HG03521 (cell line): Measurements from ENCODE around the gene RINT1.
"Not testable (repeated sequence)": the region's sequence is repeated elsewhere in the genome, so short reads cannot be mapped to it uniquely, and the experiment has no call there.

Experiments
- ATAC-seq: cut with Tn5 transposase; IDR thresholded peaks from one replicate; pipeline ENCODE4 v1.9.1; 2021; ENCODE audit warnings: mild to moderate bottlenecking, moderate library complexity; ENCODE audit not compliant: unreplicated experiment

RINT1 gene

DNA sequence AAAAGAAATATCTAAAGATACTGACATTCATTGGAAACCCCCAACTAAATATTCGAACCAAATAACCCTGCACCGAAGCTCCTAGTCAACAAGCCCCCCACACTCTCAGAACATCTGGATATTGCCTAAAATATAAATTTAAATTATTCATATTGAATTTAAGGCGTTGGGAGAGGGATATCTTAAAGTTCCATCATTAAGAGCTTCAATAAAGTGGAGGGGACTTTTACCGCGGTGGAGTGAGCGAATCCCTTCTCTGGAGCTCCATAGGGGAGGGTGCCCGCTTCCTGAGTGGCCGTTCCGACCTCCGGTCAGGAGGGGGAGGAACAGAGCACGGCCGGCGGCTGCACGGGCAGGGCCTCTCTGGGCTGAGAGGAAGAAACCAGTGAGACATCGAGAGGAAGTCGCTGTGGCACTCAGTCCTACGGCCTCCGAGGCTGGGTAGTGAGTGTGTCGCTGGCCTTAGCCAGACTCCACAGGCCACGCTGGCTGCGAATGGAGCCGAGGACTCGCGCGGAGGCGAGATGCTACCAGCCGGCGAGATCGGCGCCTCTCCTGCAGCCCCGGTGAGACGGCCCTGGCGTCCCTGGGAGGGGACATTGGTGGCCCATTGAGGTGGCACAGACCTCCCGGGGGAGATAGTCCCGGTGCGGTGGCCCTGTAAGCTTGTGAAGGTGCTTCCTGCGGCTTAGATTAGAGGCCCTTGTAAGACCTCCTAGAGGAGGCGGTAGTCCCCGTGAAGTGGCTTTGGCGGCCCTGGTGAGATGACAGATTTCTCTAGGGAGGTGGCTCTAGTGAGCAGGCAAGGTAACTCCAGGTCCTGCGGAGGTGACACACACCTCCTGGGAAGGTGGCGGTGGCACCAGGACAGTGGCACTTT is at the start of gene RINT1:
Gene RINT1 (plus strand): TSS at position 410 of the 880 bp plus-strand sequence. CDS start 115 bp downstream, at position 525.
- ATAC-seq, result peak; percentile 94

- ATAC-seq, result no peak
Measured at GRCh38 chr7:105487579-105488571, 44.1 kb upstream of the RINT1 start.

DNA sequence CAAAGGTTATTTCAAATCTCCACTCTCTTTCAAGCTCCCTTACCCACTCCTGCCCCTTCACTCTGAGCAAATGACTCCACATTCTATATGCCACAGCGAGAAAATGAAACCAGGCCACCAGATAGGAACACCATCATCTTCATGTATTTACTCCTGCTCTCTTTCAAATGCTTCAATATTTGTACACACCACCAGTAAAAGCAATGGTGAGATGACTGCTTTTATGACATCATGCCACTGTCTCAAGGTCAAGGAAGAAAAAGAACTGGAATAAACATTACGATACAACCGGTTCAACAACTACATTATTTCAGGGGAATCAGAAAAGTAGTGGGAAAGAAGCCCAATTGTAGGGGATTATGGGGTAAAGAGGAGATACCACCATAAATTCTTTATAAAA is 42.6 kb upstream of the RINT1 start:
- ATAC-seq, result no peak

GRCh38 chr7:105493196-105493922 is 38.6 kb upstream of the RINT1 start:
- no peak for ATAC-seq

DNA sequence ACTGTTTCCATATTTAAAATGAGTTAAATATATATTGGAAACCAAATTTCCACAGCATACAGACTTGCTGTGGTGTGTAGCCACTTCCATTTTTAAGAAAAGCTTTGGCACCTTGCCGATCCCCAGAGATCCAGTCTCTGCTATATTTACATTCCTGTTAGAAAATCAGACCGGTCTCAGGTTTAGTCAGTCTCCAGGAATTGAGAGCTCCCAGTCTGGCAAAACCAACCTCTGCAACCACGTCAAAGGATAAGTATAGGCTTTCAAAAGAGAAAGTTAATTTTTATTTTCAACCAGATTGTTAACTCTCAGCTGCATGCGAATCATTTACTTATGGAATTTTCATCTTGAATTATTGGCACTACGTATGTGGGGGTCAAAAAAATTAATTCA is 38.1 kb upstream of the RINT1 start:
- ATAC-seq, result no peak

DNA sequence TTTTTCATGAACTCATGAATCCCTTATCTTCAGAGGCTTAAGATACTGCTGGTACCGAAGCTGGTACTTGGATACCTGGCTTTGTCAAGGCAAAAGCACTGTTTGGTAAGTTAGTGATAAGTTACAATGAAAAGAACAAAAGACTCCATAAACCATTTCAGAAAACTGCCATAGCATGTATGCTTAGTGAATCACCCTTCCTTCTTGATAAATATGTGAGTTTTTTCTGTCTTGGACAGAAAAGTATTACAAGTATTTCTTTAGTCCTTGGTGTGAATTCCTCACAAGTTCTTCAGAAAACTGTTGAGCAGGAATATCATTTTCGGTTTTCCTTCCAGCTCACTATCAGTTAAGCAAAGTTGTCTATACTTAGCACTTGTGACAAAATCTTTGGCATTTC is 35.5 kb upstream of the RINT1 start:
- no peak for ATAC-seq

- ATAC-seq, result no peak
Measured at GRCh38 chr7:105497016-105497415, 35.0 kb upstream of the RINT1 start.

DNA sequence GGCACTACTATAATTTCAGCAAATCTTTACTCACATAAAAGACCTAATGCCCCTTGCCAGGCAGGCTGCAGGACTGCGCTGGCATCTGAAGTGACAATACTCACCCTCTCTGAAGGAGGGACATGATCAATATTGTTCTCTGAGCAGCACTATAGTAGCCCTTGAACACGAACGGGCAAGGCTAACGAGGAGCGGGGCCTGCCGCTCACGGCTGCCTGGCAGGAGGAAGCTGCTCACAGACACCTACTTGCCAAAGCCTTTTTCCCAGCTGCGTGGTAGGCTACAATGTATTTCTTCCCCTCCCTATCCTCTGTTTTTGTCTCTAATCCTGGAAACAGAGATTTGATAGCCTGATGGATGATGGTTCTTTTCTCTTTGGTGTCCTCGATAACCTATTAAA is 29.8 kb upstream of the RINT1 start:
- no peak for ATAC-seq

DNA sequence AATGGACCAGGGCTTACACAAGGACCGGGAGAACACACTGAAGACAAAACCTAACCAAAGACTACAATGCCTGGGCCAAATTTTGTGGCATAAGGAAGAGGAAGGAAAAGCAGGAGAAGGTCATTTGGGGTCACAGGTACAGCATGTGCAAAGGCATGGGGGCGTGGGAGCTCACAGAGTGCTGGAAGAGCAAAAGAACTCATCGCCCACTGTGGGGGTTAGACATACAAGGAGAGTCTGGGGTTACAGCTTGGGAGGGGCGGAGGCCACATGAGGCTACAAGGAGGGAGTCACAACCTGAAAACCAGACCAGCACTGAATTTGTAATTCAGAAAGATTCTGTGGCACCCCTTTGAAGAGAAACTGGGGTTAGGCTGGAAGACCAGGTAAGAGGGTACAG is 19.6 kb upstream of the RINT1 start:
- no peak for ATAC-seq

GRCh38 chr7:105512926-105513526 is 19.0 kb upstream of the RINT1 start:
- ATAC-seq, result no peak

DNA sequence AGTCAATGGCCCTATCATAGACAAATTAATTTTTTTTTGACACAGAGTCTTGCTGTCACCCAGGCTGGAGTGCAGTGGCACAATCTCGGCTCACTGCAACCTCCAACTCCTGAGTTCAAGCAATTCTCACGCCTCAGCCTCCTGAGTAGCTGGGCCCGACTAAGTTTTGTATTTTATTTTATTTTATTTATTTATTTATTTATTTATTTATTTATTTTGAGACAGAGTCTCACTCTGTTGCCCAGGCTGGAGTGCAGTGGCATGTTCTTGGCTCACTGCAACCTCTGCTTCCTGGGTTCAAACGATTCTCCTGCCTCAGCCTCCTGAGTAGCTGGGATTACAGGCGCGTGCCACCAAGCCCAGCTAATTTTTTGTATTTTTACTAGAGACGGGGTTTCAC is 16.4 kb upstream of the RINT1 start:
- ATAC-seq, result not testable (repeated sequence)

DNA sequence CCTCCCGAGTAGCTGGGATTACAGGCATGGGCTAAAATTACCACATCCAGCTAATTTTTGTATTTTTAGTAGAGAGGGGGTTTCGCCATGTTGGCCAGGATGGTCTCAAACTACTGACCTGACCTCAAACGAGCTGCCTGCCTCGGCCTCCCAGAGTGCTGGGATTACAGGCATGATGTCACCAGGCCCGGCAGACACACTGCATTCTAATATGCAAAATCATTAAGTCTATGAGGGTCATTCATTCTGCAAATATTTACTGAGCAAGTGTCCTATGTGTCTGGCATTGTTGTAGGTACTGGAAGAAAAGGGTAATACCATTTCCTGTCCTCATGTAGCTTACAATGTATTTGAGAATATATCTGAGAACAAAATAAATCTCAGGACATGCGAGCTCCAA is 12.6 kb upstream of the RINT1 start:
- no peak for ATAC-seq

DNA sequence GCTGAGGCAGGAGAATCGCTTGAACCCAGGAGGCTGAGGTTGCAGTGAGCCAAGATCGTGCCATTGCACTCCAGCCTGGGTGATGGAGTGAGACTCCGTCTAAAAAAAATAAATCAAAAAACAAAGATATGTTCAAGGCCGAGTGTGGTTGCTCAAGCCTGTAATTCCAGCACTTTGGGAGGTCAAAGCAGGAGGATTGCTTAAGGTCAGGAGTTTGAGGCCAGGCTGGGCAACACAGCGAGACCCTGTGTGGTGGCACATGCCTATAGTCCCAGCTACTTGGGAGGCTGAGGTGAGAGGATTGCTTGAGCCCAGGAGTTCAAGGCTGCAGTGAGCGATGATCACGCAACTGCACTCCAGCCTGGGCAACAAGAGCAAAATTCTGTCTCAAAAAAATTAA is 11.4 kb upstream of the RINT1 start:
- ATAC-seq, result not testable (repeated sequence)

GRCh38 chr7:105521027-105521716 is 10.8 kb upstream of the RINT1 start:
- peak; percentile 28 for ATAC-seq

- peak; percentile 91 for ATAC-seq
Measured at GRCh38 chr7:105521717-105522463, 10.1 kb upstream of the RINT1 start, which contains the start of gene PUS7. TSS of gene PUS7 (minus strand) at chr7:105522271. CDS start at chr7:105508512, 13,759 bp downstream.

DNA sequence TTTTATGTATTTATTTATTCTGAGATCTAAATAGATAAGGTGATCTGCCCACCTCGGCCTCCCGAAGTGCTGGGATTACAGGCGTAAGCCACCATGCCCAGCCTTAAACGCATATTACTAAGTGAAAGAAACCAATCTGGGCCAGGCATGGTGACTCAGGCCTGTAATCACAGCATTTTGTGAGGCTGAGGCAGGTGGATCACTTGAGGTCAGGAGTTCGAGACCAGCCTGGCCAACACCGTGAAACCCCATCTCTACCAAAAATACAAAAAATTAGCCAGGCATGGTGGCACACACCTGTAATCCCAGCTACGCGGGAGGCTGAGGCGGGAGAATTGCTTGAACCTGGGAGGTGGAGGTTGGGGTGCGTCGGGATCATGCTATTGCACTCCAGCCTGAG is 7.6 kb upstream of the RINT1 start:
- not testable (repeated sequence) for ATAC-seq

DNA sequence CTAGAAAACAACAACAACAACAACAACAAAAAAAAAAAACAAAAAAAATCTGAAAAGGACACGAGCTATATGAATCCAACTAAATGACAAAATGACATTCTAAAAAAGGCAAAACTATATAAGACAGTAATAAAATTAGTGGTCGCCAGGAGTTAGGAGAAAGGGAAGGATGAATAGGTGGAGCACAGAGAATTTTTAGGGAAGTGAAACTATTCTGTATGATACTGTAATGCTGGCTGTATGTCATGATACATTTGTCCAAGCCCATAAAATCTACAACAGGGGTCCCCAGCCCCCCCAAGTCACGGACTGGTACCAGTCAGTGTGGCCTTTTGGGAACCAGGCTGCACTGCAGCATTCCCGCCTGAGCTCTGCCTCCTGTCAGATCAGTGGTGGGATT is 7.2 kb upstream of the RINT1 start:
- no peak for ATAC-seq

DNA sequence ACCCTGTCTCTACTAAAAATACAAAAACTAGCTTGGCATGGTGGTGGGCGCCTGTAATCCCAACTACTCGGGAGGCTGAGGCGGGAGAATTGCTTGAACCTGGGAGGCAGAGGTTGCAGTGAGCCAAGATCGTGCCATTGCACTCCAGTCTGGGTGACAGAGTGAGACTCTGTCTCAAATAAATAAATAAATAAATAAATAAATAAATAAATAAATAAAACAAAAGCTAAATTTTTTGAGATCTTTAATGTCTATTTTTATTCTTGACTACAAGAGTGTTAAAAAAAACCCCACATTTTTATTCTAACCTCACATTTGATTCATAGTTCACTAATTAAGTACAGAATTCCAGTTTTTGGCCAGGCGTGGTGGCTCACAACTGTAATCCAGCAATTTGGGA is 4.3 kb upstream of the RINT1 start:
- ATAC-seq, result not testable (repeated sequence)

GRCh38 chr7:105530126-105530525 is 1.9 kb upstream of the RINT1 start:
- no peak for ATAC-seq
